Measurements from ENCODE around the gene TESK1.
A peak's percentile ranks its signal among the peaks of the same experiment; 100 is the strongest.
"Not testable (repeated sequence)": the region's sequence is repeated elsewhere in the genome, so short reads cannot be mapped to it uniquely, and the experiment has no call there.

TESK1 gene

GRCh38 chr9:35583521-35583920 is 21.5 kb upstream of the TESK1 start:
- not testable (repeated sequence) for DNase-seq

GRCh38 chr9:35584681-35585080 is 20.4 kb upstream of the TESK1 start:
- DNase-seq, result not testable (repeated sequence)

GRCh38 chr9:35588506-35588905 is 16.6 kb upstream of the TESK1 start:
- not testable (repeated sequence) for DNase-seq

DNA sequence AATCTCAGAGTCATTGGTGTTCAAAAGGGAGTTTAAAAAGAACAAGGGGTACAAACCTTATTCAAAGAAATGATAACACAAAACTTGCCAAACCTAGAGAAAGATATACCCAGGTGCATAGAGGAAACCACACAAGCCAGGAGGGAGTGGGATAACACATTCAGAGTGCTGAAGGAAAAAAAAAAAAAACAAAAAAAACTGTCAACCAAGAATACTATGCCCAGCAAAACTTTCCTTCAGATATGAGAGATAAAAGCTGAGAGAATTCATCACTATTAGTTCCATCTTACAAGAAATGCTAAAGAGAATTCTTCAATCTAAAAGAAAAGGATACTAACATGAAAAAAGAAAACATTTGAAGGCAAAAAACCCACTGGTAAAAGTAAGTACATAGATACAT is 11.5 kb upstream of the TESK1 start:
- no peak for DNase-seq

- no peak for DNase-seq
Measured at GRCh38 chr9:35594471-35594870, 10.6 kb upstream of the TESK1 start.

- not testable (repeated sequence) for DNase-seq
Measured at GRCh38 chr9:35596907-35597306, 8.2 kb upstream of the TESK1 start.

GRCh38 chr9:35598866-35599590 is 6.0 kb upstream of the TESK1 start:
- no peak for DNase-seq

DNA sequence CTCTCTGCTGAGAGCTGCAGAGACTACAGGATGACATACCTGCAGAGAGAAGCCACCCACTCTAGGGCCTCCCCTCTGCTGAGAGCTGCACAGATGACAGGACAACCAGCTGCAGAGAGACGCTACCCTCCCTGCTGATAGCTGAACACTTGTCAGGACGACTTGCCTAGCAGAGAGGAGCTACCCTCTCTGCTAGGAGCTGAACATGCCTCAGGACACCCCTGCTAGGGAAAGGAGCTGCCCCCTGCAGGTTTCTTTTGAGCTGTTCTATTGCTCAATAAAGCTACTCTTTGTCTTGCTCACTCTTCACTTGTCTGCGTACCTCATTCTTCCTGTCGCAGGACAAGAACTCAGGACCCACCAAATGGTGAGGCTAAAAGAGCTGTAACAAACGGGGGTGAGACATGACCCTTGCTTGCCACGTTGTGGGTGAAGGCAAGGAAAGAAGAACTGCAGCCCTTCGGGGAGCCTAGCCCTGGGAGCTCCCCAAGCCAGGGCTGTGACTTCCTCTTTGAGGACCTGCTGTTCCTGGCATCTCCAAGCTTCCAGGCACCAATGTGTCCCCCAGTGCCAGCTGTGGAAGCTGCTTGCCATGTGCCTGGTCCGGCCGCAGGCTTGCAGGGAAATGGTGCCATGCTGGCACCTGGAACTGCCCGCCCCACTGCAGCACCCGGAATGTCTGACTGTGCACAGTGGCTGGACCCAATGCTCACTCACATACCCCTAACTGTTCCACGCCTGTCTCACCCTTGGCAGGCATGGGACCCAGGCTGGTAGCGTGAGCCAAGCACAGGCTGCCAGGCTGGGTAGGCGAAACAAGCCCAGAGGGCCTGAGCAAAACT is 5.1 kb upstream of the TESK1 start:
- DNase-seq, result no peak

DNA sequence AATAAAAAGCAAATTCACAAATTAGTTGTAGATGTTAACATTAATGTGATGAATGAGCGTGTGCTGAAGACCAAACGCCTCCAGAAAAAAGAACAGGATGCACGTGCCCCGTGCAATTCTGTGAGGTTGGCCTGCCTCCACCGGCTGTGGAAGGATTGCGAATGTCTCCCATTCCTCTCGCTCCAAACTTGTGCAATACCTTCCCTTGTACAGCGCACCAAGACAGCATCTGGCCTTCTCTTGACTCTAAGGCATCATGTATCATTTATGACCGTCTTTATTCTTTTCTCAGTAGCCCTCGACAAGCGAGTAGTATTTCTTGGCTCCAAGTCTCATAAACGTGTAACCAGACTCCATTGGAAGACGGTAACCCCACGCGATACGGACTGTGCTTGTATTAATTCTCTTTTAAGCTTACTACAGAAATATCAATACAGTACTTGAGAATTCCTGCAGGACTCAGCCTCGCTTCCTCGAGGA is 1.5 kb upstream of the TESK1 start:
- DNase-seq, result peak; percentile 73

DNA sequence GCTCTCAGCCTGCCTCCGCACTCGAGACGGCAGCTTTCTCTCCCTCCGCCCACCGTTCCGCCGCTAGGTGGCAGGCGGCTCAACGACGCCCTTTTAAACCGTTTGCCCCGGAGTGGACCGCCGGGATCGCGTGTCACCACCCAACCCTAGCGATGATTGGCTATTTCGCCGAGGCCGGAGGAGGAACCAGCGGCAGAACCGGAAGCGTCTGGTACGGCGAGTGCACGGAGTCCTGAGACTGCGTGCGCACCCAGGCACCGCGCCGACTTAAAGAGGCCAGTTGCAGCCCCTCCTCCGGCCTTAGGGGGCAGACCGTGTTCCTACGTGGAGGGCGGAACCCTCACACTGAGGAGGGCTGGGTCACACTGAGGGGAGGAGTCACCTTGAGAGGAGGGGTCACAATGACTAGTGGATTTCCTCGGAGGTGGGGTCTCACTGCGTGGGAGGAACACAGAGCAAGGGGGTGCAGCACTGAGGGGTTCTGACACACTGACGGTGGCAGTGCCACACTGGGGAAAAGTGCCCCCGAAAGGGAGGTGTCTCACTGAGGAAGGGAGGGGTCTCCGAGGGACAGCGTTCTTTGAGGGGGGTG is 980 bp upstream of the TESK1 start:
- peak; percentile 98 for DNase-seq

DNA sequence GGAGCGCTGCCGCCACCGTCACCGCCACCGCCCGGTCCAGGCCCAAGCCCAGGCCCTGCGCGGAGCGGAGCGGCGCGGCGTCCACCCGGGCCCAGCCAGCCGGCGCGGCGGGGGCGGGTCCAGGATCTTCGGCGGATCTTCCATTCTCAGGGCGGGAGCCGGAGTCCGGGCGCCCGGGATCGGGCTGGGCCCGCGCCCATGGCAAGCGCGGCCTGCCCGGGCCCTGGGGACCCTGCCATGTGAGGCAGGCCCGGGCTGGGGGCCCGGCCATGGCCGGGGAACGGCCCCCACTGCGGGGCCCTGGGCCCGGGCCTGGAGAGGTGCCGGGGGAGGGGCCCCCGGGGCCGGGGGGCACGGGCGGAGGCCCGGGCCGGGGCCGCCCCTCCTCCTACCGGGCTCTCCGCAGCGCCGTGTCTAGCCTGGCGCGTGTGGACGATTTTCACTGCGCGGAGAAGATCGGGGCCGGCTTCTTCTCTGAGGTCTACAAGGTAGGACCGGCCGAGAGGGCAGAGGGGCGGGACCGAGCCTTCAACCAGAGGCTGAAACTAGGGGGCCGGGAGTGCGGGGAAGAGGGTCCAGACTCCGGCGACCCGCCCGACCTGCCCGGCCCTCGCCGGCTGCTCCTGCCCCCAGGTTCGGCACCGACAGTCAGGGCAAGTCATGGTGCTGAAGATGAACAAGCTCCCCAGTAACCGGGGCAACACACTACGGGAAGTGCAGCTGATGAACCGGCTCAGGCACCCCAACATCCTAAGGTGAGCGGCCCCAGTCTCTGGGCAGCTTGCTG is 482 bp downstream of the TESK1 start:
- DNase-seq, result peak; percentile 72

- no peak for DNase-seq
Measured at GRCh38 chr9:35606138-35606504, 1.1 kb downstream of the TESK1 start.

GRCh38 chr9:35606726-35607125 is 1.7 kb downstream of the TESK1 start:
- no peak for DNase-seq

GRCh38 chr9:35608221-35608620 is 3.2 kb downstream of the TESK1 start:
- DNase-seq, result no peak

DNA sequence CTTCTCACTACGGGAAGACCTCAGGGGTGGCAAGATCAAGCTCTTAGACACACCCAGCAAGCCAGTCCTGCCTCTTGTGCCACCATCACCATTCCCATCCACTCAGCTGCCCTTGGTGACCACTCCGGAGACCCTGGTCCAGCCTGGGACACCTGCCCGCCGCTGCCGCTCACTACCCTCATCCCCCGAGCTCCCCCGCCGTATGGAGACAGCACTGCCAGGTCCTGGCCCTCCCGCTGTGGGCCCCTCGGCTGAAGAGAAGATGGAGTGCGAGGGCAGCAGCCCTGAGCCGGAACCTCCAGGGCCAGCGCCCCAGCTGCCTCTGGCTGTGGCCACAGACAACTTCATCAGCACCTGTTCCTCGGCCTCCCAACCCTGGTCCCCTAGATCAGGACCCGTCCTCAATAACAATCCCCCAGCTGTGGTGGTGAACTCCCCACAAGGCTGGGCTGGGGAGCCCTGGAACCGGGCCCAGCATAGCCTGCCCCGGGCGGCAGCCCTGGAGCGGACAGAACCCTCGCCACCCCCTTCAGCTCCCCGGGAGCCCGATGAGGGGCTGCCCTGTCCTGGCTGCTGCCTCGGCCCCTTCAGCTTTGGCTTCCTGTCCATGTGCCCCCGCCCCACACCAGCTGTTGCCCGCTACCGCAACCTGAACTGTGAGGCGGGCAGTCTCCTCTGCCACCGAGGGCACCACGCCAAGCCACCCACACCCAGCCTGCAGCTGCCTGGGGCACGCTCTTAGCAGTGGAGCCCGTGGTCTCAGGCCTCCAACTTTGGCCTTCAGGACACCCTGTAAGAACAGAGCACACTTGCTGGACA is 4.1 kb downstream of the TESK1 start:
- DNase-seq, result no peak

DNA sequence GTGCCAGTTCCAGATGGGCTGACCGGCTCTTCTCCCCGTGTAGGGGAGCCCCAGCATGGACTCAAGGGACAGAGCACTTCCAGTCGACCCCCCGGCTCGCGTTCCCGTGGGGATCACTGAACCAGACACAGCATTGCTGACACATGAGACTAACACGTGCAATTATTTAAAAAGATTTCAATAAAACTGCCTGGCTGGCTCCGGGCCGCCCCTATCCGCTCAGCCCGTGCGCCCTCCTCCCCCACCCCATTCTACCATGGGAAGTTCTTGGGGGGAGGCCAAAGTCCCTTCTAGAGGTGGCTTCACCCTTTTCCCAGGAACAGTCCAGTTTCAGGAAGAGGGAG is 4.7 kb downstream of the TESK1 start:
- DNase-seq, result no peak

DNA sequence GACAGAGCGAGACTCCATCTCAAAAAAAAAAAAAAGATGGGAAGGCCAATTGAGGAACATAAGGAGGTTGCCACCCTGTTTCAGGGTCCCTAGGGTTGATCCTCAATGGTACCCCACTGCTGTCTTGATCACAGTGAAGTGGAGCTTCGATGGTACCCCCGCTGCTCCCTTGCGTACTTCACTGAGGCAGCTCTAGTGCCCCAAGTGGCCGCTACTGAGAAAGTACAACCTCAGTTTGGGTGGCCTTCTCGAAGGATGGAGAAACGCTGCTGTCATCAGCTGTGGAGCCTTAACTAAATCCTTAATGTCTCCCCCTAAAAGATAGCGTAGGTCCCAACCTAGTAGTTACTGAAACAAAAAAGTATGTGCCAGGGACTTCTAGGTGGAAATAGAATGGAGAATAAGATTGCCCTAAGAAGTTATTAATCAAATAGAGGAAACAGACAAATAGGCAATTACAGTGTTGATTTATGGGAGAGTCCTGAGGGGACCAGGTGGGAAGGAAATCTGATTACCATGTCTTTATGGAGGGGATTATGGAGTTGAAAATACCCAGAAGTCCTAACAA is 6.3 kb downstream of the TESK1 start:
- peak; percentile 74 for DNase-seq

DNA sequence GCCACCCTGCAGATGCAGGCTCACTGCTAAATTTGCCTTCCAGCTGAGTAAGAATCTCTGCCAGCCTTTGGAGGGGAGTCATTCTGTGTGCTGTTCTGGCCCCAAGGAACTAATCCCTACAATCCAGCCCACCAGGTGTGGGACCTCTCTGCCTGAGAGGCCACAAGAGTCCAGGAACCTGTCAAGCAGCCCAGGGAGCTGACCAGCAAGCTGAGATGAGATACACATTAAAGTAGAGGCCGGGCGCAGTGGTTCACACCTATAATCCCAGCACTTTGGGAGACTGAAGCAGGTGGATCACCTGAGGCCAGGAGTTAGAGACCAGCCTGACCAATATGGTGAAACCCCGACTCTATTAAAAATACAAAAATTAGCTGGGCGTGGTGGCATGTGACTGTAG is 7.0 kb downstream of the TESK1 start:
- not testable (repeated sequence) for DNase-seq

- no peak for DNase-seq
Measured at GRCh38 chr9:35612843-35613242, 7.8 kb downstream of the TESK1 start.

- DNase-seq, result no peak
Measured at GRCh38 chr9:35615981-35616680, 11.1 kb downstream of the TESK1 start.

Measured in activated CD8-positive, alpha-beta memory T cell treated with anti-CD3 and anti-CD28 coated beads for 24 hours (primary cell).